DOHH2 (cell line): Measurements from ENCODE around the gene SLAMF1.

Source experiments
- CTCF ChIP-seq: fragments of 200-600 bp; sonication (generic); IDR thresholded peaks from one replicate; pipeline ENCODE4 v1.5.1; 2014; ENCODE audit warnings: antibody characterized with exemption, mild to moderate bottlenecking, low read depth, low read length; ENCODE audit not compliant: poor library complexity, severe bottlenecking
- EZH2phosphoT487 ChIP-seq: fragments of 200-600 bp; sonication (generic); IDR thresholded peaks from 2 replicates; pipeline ENCODE4 v1.6.1; 2017; ENCODE audit warnings: borderline replicate concordance, mild to moderate bottlenecking, antibody characterized with exemption, low read length, moderate library complexity, mixed read lengths

- TF ChIP-seq CTCF: peak; percentile 18
- TF ChIP-seq EZH2phosphoT487: no peak
Observed at GRCh38 chr1:160578175-160578524, 68.7 kb downstream of the SLAMF1 start.
